ENCODE data around the gene INO80. TPM values are rescaled to one million over a fixed set of nuclear protein-coding genes. Genes with fewer than 3 reads are reported as not detected.
"Not testable (repeated sequence)": the region's sequence is repeated elsewhere in the genome, so short reads cannot be mapped to it uniquely, and the experiment has no call there.

Gene INO80
- total and polyA plus RNA-seq, 2 donors (not counting 1 experiment from before 2014, with no cell fraction given): 16.3 to 55.7 TPM

- ChIA-PET CTCF (no interaction called here), POLR2A (no interaction called here)
- no peak for TF ChIP-seq EZH2 (IDR thresholded peaks at IDR 0.05; ENCODE audit: borderline replicate concordance, insufficient read depth, low read depth, low read length, poor library complexity, severe bottlenecking)
- TF ChIP-seq, protein P1, sequence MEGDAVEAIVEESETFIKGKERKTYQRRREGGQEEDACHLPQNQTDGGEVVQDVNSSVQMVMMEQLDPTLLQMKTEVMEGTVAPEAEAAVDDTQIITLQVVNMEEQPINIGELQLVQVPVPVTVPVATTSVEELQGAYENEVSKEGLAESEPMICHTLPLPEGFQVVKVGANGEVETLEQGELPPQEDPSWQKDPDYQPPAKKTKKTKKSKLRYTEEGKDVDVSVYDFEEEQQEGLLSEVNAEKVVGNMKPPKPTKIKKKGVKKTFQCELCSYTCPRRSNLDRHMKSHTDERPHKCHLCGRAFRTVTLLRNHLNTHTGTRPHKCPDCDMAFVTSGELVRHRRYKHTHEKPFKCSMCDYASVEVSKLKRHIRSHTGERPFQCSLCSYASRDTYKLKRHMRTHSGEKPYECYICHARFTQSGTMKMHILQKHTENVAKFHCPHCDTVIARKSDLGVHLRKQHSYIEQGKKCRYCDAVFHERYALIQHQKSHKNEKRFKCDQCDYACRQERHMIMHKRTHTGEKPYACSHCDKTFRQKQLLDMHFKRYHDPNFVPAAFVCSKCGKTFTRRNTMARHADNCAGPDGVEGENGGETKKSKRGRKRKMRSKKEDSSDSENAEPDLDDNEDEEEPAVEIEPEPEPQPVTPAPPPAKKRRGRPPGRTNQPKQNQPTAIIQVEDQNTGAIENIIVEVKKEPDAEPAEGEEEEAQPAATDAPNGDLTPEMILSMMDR (IDR thresholded peaks at IDR 0.05): no peak
- no peaks in the 10 kb centered on the region for H3K27me3 Mint-ChIP-seq
- DNase-seq (no peak), ATAC-seq (ENCODE audit: low read depth) (no peak)
- H3K9me3 Mint-ChIP-seq (ENCODE audit: insufficient read depth): no peaks in the 10 kb centered on the region
- H3K9me3 ChIP-seq (ENCODE audit: control extremely low read depth in 1 of 3, control insufficient read depth in 2 of 3, insufficient read depth in 1 of 3, low read length in 2 of 3): no peaks in the 10 kb centered on the region
- no peaks in the 10 kb centered on the region for H3K4me1 Mint-ChIP-seq
- H3K9ac ChIP-seq (ENCODE audit: low read length): no peak overlapping the region
- H3K4me2 ChIP-seq (replicated peaks; ENCODE audit: low read depth, low read length, poor library complexity, severe bottlenecking): no peak overlapping the region
- no peak overlapping the region for H3K27ac Mint-ChIP-seq
- H4K20me1 ChIP-seq (ENCODE audit: control insufficient read depth, insufficient read depth, low read length, poor library complexity, severe bottlenecking): no peaks in the 10 kb centered on the region
- H3K27me3 ChIP-seq (replicated peaks in 1 of 4; ENCODE audit: control extremely low read depth in 1 of 4, control insufficient read depth in 3 of 4, insufficient read depth in 4 of 4, low read length in 3 of 4): no peaks in the 10 kb centered on the region
- no peak overlapping the region for H3K27ac ChIP-seq (ENCODE audit: low read length in 2 of 2)
- 92% methylated on average over 1 of the region's 2 CpGs for WGBS (ENCODE audit: insufficient coverage)
- H3K36me3 ChIP-seq (replicated peaks in 1 of 2; ENCODE audit: control extremely low read depth in 1 of 2, control insufficient read depth in 1 of 2, extremely low read depth in 1 of 2, insufficient read depth in 2 of 2, low read length in 1 of 2): no peaks in the 10 kb centered on the region
- intact Hi-C loops (cut with micrococcal nuclease): no loop called here
- H3K4me1 ChIP-seq (ENCODE audit: control insufficient read depth in 2 of 2, insufficient read depth in 2 of 2, low read length in 2 of 2): no peaks in the 10 kb centered on the region
- no peak overlapping the region for H3K4me3 ChIP-seq (ENCODE audit: control extremely low read depth in 1 of 5, extremely low read depth in 1 of 5, insufficient read depth in 1 of 5, low read depth in 2 of 5, low read length in 4 of 5)
- no peak overlapping the region for H3K4me3 Mint-ChIP-seq
- no peaks in the 10 kb centered on the region for H3K79me2 ChIP-seq (ENCODE audit: control insufficient read depth, insufficient read depth, low read length)
- H2AFZ ChIP-seq (ENCODE audit: insufficient read depth, low read depth, low read length, poor library complexity, severe bottlenecking): no peak overlapping the region
Observed at GRCh38 chr15:41148065-41148464, 32.0 kb upstream of the INO80 start.

DNA sequence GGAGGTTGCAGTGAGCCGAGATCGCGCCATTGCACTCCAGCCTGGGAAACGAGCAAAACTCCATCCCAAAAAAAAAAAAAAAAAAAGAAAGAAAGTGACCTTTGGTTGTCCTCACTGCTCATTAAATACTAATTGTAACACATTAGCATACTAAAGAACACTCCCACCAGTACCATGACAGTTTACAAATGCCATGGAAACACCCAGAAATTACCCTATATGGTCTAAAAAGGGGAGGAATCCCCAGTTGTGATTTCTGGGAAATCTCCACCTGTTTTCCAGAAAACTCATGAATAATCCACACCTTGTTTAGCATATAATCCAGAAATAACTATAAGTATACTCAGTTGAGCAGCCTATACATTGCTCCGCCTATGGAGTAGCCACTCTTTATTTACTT lies 23.5 kb upstream of the INO80 start:
- intact Hi-C loops (cut with micrococcal nuclease): no loop called here
- no peaks in the 10 kb centered on the region for H3K4me1 Mint-ChIP-seq
- H3K4me3 ChIP-seq (ENCODE audit: control extremely low read depth in 1 of 5, extremely low read depth in 1 of 5, insufficient read depth in 1 of 5, low read depth in 2 of 5, low read length in 4 of 5): no peak overlapping the region
- POLR2A ChIA-PET: no interaction called here
- no peaks in the 10 kb centered on the region for H3K36me3 ChIP-seq (replicated peaks in 1 of 2; ENCODE audit: control extremely low read depth in 1 of 2, control insufficient read depth in 1 of 2, extremely low read depth in 1 of 2, insufficient read depth in 2 of 2, low read length in 1 of 2)
- H3K27me3 Mint-ChIP-seq: no peaks in the 10 kb centered on the region
- no peaks in the 10 kb centered on the region for H3K27me3 ChIP-seq (replicated peaks in 1 of 4; ENCODE audit: control extremely low read depth in 1 of 4, control insufficient read depth in 3 of 4, insufficient read depth in 4 of 4, low read length in 3 of 4)
- no peaks in the 10 kb centered on the region for H3K9me3 Mint-ChIP-seq (ENCODE audit: insufficient read depth)
- no peaks in the 10 kb centered on the region for H3K4me1 ChIP-seq (ENCODE audit: control insufficient read depth in 2 of 2, insufficient read depth in 2 of 2, low read length in 2 of 2)
- no peak for ATAC-seq (ENCODE audit: low read depth)
- no peaks in the 10 kb centered on the region for H4K20me1 ChIP-seq (ENCODE audit: control insufficient read depth, insufficient read depth, low read length, poor library complexity, severe bottlenecking)
- no peak overlapping the region for H3K27ac Mint-ChIP-seq
- DNase-seq: no peak
- H3K79me2 ChIP-seq (ENCODE audit: control insufficient read depth, insufficient read depth, low read length): no peaks in the 10 kb centered on the region
- CTCF ChIA-PET: interaction anchor here (0.7 to 0.8 kb wide), 2 partner anchors 111 to 244 kb away, joined by 4 to 5 read pairs; no protein-coding TSS in a partner anchor
- TF ChIP-seq, protein P1 (IDR thresholded peaks at IDR 0.05): no peak
- no peak for TF ChIP-seq EZH2 (IDR thresholded peaks at IDR 0.05; ENCODE audit: borderline replicate concordance, insufficient read depth, low read depth, low read length, poor library complexity, severe bottlenecking)
- no peak overlapping the region for H3K27ac ChIP-seq (ENCODE audit: low read length in 2 of 2)
- H3K4me2 ChIP-seq (replicated peaks; ENCODE audit: low read depth, low read length, poor library complexity, severe bottlenecking): no peak overlapping the region
- H2AFZ ChIP-seq (ENCODE audit: insufficient read depth, low read depth, low read length, poor library complexity, severe bottlenecking): no peak overlapping the region
- no peaks in the 10 kb centered on the region for H3K9me3 ChIP-seq (ENCODE audit: control extremely low read depth in 1 of 3, control insufficient read depth in 2 of 3, insufficient read depth in 1 of 3, low read length in 2 of 3)
- WGBS (ENCODE audit: insufficient coverage): no CpG with 5 or more reads among the region's 5 CpGs
- H3K4me3 Mint-ChIP-seq: no peak overlapping the region
- no peak overlapping the region for H3K9ac ChIP-seq (ENCODE audit: low read length)

GRCh38 chr15:41139112-41139511 lies 23.0 kb upstream of the INO80 start:
- WGBS (ENCODE audit: insufficient coverage): 98% methylated on average over 7 of the region's 7 CpGs
- H3K4me1 ChIP-seq (ENCODE audit: control insufficient read depth in 2 of 2, insufficient read depth in 2 of 2, low read length in 2 of 2); H3K4me1 Mint-ChIP-seq; H3K27ac ChIP-seq (ENCODE audit: low read length in 2 of 2); H4K20me1 ChIP-seq (ENCODE audit: control insufficient read depth, insufficient read depth, low read length, poor library complexity, severe bottlenecking); H3K4me3 Mint-ChIP-seq; H3K9me3 Mint-ChIP-seq (ENCODE audit: insufficient read depth); H3K9ac ChIP-seq (ENCODE audit: low read length); H3K4me2 ChIP-seq (replicated peaks; ENCODE audit: low read depth, low read length, poor library complexity, severe bottlenecking); H3K27me3 Mint-ChIP-seq; DNase-seq; POLR2A ChIA-PET; H2AFZ ChIP-seq (ENCODE audit: insufficient read depth, low read depth, low read length, poor library complexity, severe bottlenecking); H3K4me3 ChIP-seq (ENCODE audit: control extremely low read depth in 1 of 5, extremely low read depth in 1 of 5, insufficient read depth in 1 of 5, low read depth in 2 of 5, low read length in 4 of 5); H3K79me2 ChIP-seq (ENCODE audit: control insufficient read depth, insufficient read depth, low read length); H3K27ac Mint-ChIP-seq; H3K9me3 ChIP-seq (ENCODE audit: control extremely low read depth in 1 of 3, control insufficient read depth in 2 of 3, insufficient read depth in 1 of 3, low read length in 2 of 3); H3K27me3 ChIP-seq (replicated peaks in 1 of 4; ENCODE audit: control extremely low read depth in 1 of 4, control insufficient read depth in 3 of 4, insufficient read depth in 4 of 4, low read length in 3 of 4); H3K36me3 ChIP-seq (replicated peaks in 1 of 2; ENCODE audit: control extremely low read depth in 1 of 2, control insufficient read depth in 1 of 2, extremely low read depth in 1 of 2, insufficient read depth in 2 of 2, low read length in 1 of 2); intact Hi-C loops (cut with micrococcal nuclease); ATAC-seq (ENCODE audit: low read depth): not testable (repeated sequence)
- CTCF ChIA-PET: interaction anchor here (0.7 kb wide), 1 partner anchor 111 kb away, joined by 5 read pairs; no protein-coding TSS in a partner anchor

Data from B cell (primary cell).